CD4-positive, alpha-beta T cell treated with Interleukin-4 for 4 hours (primary cell): ENCODE data around the gene RAE1.
"Not testable (repeated sequence)": the region's sequence is repeated elsewhere in the genome, so short reads cannot be mapped to it uniquely, and the experiment has no call there.

Source experiments
- DNase-seq: peaks from one replicate; pipeline ENCODE4 v3.0.0-alpha.2; 2020

Gene RAE1

GRCh38 chr20:57417051-57417689 lies 66.1 kb downstream of the RAE1 start:
- no peak for DNase-seq

DNA sequence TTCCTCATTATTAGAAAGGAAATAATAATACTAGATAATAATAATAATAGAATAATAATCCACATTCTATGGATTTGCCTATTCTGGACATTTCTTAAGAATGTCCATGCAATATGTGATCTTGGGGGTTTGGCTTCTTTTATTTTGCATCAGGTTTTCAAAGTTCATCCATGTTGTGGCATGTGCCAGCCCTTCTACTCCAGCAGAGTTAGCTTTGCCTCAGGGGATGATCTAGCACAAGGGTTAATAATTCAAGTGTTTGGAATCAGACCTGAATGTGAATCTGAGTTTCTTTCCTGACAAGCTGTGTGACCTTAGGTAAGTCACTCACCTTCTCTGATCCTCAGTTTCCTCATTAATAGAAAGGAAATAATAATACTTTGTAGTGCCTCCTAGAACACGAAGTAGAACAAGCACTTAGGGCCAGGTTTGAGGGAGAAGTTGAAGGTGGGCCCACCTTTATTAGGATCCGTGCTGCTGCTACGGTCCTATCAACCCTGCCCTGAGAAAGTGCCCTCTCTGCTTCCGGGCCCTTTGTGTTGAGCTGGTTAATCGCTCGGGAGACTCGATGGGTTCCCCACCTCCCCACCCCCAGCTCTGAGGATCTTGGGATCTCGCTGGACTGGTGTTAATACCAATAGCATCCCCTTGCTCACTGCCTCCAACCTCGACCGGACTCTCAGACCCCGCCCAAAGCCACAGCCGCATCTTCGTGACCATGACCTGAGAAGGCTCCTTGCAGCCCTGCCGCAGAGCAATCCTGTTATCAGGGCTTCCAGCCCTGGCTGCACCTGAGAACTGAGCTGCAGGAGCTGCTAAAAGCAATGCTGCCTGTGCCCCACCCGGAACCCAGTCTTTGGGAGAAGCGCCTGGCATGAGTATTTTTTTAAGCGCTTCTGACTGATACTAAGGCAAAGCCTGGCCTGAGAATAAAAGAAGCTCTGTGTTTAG lies 67.0 kb downstream of the RAE1 start:
- no peak for DNase-seq

DNA sequence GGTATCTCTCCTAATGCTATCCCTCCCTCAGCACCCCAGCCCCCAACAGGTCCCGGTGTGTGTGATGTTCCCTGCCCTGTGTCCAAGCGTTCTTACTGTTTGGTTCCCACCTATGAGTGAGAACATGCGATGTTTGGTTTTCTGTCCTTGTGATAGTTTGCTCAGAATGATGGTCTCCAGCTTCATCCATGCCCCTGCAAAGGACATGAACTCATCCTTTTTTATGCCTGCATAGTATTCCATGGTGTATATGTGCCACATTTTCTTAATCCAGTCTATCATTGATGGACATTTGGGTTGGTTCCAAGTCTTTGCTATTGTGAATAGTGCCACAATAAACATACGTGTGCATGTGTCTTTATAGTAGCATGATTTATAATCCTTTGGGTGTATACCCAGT lies 68.4 kb downstream of the RAE1 start:
- not testable (repeated sequence) for DNase-seq

- no peak for DNase-seq
Measured at GRCh38 chr20:57420571-57421252, 69.7 kb downstream of the RAE1 start.

DNA sequence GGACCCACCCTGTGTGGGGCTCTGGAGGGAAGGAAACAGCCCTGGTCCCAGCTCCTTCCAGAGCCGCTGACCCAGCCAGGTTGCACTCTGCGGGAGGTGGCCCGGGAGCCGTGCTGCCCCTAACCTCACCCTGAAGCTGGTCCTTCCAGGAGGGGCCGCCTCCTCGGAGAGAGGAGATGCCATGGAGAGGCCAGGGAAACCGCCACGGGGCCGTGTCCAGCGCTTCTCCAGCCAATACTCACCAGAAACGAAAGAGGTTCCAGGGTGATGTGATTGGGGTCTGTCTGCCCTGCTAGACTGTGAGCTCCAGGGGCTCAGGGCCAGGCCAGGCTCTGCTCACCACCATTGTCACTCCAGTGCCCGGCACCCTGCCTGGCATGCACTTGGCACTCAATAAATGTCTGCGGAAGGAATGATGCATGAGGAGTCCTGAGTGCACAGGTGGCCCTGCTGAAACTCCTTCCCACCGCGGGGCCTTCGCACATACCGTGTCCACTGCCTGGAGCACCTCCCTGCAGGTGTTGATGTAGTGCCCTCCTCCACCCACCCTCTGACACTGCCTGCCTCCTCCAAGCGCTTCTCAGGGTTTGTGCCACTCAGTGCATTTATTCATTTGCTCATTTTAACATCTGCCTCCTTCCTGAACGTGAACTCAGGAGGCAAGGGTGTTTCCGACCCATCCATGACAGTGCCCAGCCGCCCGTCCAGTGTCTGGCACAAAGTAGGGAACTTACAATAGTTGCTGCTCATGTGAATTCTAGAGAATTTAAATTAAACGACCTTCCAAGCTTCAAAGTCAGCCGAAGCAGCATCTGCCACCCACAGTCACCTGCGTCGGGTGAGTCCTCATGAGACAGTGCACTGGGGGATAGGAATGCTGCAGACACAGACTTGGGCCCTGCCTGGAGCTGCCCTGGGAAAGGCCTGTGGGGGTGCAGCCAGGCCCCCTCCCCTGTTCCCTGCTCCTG lies 70.5 kb downstream of the RAE1 start:
- DNase-seq = no peak

- no peak for DNase-seq
Measured at GRCh38 chr20:57422254-57422653, 71.2 kb downstream of the RAE1 start.

- DNase-seq = no peak
Measured at GRCh38 chr20:57425150-57426013, 74.3 kb downstream of the RAE1 start.

- DNase-seq = no peak
Measured at GRCh38 chr20:57426271-57426689, 75.2 kb downstream of the RAE1 start.

GRCh38 chr20:57426831-57427230 lies 75.8 kb downstream of the RAE1 start:
- no peak for DNase-seq

- DNase-seq = no peak
Measured at GRCh38 chr20:57428324-57429158, 77.5 kb downstream of the RAE1 start.
